ENCODE data around the gene LALBA.

Gene LALBA

DNA sequence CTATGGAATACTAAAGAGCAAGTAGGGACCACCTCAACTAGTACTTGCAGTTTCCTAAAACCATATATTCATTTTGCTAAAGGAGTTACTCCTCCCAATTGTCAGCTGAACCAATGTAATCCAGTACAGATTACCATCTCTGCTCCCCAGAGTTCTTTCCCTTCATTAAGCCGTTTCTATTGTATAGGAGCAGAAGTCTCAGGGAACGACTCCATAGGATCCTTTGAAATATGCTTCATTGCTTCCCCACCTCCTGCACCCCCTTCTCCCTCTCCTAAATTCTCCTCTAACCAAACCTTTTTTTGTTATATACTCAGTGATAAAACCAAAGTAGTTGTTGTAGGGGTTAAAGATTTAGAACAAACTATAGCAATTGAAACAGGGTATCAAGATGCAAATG lies 30.7 kb upstream of the LALBA start:
- no peak overlapping the region for H3K4me3 ChIP-seq (ENCODE audit: low read length)
- TF ChIP-seq, protein P1, sequence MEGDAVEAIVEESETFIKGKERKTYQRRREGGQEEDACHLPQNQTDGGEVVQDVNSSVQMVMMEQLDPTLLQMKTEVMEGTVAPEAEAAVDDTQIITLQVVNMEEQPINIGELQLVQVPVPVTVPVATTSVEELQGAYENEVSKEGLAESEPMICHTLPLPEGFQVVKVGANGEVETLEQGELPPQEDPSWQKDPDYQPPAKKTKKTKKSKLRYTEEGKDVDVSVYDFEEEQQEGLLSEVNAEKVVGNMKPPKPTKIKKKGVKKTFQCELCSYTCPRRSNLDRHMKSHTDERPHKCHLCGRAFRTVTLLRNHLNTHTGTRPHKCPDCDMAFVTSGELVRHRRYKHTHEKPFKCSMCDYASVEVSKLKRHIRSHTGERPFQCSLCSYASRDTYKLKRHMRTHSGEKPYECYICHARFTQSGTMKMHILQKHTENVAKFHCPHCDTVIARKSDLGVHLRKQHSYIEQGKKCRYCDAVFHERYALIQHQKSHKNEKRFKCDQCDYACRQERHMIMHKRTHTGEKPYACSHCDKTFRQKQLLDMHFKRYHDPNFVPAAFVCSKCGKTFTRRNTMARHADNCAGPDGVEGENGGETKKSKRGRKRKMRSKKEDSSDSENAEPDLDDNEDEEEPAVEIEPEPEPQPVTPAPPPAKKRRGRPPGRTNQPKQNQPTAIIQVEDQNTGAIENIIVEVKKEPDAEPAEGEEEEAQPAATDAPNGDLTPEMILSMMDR (IDR thresholded peaks at IDR 0.05; ENCODE audit: insufficient read depth, low read depth, low read length, missing control alignments), result no peak
- DNase-seq (ENCODE audit: low read depth), result no peak

DNA sequence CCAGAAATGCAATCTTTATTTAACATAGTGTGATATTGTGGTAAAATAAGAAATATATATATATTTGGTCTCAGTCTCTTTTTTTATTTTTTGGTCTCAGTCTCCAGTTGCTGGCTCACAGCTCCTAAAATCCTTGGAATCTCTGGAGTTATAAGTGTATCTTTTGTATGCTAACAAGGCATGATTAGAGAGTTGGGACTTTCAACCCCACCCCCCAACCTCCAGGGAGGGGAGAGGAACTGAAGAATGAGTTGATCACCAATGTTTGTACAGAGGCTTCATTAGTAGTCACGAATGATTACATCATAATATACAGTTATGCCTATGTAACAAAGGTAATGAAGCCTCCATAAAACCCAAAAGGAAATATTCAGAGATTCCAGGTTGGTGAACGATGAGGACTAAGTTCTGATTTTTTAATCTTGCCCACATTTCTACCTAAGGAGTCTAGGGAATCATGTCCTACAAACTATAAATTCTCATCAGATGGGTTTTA lies 22.8 kb upstream of the LALBA start:
- peak; percentile 44 for DNase-seq (ENCODE audit: low read depth)
- H3K4me3 ChIP-seq (ENCODE audit: low read length), result no peak overlapping the region
- TF ChIP-seq, protein P1 (IDR thresholded peaks at IDR 0.05; ENCODE audit: insufficient read depth, low read depth, low read length, missing control alignments), result no peak

DNA sequence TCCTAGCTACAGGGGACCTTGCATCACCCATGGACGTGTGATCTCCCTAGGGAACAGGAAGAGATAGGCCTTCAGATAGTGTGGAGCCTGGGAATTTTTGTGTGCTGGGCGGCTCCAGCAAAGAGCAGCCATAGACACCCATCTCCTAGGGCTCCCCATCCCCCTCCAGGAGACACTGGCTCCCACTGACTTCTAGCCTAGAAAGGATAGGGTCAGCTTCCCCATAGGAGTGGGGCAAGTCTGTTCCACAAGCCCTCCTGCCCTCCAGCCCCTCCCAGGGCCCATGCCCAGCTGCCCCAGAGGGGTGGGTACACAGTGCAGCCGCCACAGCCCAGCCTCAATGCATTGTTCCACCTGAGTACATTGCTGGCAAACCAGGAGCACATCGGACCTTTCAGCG lies 16.5 kb upstream of the LALBA start:
- TF ChIP-seq, protein P1 (IDR thresholded peaks at IDR 0.05; ENCODE audit: insufficient read depth, low read depth, low read length, missing control alignments), result no peak
- DNase-seq (ENCODE audit: low read depth), result no peak
- no peak overlapping the region for H3K4me3 ChIP-seq (ENCODE audit: low read length)

DNA sequence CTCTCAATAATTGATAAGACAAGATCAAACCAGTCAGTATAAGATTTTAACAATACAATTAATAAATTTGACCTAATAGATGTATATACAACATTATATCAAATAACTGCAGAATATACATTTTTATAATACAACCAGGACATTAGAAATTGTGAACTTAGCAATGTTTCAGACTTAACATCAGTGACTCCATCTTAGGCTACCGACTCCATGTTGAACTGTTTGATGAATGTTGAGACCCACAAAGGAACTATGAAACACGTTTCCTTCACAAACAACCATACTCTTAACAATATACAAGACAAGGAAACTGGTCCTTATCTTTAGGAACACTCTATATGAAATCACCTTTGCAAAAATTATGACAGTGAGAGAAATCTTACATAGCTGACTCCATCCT lies 13.9 kb upstream of the LALBA start:
- H3K4me3 ChIP-seq (ENCODE audit: low read length), result no peak overlapping the region
- no peak for DNase-seq (ENCODE audit: low read depth)
- TF ChIP-seq, protein P1 (IDR thresholded peaks at IDR 0.05; ENCODE audit: insufficient read depth, low read depth, low read length, missing control alignments), result no peak

DNA sequence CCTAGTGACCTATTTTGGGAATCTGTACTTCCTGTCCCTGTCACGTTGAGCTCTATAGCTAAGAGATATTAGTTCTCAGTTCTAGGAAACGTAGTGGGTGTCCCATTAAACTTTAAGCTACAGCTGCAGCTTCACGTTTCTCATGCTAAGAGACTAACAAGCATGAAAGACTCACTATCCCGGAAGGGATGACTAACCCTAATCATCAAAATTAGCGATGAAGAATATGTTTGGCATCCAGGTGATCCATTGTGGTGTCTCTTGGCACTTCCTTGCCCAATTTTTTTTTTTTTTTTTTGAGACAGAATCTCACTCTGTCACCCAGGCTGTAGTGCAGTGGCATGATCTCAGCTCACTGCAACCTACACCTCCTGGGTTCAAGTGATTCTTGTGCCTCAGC lies 11.0 kb upstream of the LALBA start:
- DNase-seq (ENCODE audit: low read depth), result peak; percentile 87
- TF ChIP-seq, protein P1 (IDR thresholded peaks at IDR 0.05; ENCODE audit: insufficient read depth, low read depth, low read length, missing control alignments), result no peak
- H3K4me3 ChIP-seq (ENCODE audit: low read length), result no peak overlapping the region

DNA sequence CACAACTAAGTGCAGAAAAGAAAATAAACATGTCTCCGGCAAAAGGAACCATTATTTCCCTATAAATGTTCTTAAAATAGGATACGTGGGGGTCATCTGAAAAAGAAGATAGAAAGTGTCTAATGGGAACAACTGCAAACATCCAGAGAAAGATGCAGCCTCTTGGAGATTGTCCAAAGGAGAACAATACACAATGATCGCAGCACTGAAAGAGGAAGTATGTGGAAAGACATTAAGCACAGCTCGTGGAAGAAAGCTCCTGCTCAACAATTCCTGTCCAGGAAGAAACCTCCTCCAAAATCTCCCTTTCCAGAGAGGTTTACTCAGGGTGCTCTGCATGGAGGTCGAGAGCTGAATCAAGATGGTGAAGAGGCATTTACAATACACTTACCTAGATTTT lies 2.5 kb upstream of the LALBA start:
- TF ChIP-seq, protein P1 (IDR thresholded peaks at IDR 0.05; ENCODE audit: insufficient read depth, low read depth, low read length, missing control alignments), result no peak
- DNase-seq (ENCODE audit: low read depth), result peak; percentile 2
- H3K4me3 ChIP-seq (ENCODE audit: low read length), result no peak overlapping the region

DNA sequence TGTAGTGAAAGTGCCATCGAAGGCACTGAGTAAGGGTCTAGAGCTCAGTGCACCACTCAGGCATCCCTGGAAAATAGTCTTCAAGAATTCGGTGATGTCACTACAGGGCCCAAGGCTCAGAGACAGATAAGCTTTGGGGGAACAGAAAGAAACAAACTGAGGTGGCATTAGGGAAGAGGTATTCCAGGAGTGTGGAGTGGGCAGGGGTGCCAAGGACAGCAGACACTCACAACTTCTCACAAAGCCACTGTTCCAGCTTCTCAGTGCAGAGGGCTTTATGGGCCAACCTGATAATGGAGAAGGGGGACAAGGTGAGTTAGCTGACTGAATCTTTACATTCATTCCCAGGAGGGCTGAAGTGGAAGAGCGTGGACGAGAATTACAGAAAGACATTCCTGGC lies 2.1 kb downstream of the LALBA start:
- no peak for DNase-seq (ENCODE audit: low read depth)
- no peak overlapping the region for H3K4me3 ChIP-seq (ENCODE audit: low read length)
- TF ChIP-seq, protein P1 (IDR thresholded peaks at IDR 0.05; ENCODE audit: insufficient read depth, low read depth, low read length, missing control alignments), result no peak
